GM18868 (cell line): Measurements from ENCODE around the gene PIP5KL1.

Source experiments
- ATAC-seq: cut with Tn5 transposase; IDR thresholded peaks from one replicate; pipeline ENCODE4 v1.9.1; 2021; ENCODE audit warnings: mild to moderate bottlenecking, moderate library complexity; ENCODE audit not compliant: unreplicated experiment

Gene PIP5KL1

GRCh38 chr9:127968700-127969383 lies 38.3 kb upstream of the PIP5KL1 start:
- ATAC-seq = no peak

DNA sequence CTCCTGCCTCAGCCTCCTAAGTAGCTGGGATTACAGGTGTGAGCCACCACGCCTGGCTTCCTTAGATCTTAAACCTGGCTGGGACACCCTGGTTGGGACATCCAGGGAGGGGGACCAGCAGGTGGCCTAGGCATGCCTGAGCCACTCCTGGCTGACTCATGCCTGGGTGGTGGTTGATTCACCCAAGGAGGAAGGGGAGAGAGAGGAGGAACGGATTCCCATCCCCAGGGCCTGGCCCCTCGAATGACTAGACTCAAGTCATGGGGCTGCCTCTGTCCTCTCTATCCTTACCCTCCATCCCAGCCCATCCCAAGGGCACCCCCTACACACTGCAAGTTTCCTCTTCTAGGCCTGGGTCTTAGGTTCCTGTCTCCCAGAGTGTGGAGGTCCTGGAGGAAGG lies 37.5 kb upstream of the PIP5KL1 start:
- ATAC-seq = no peak

- ATAC-seq = no peak
Measured at GRCh38 chr9:127967151-127967809, 36.7 kb upstream of the PIP5KL1 start.

GRCh38 chr9:127966416-127967150 lies 36.0 kb upstream of the PIP5KL1 start:
- no peak for ATAC-seq

GRCh38 chr9:127965953-127966352 lies 35.4 kb upstream of the PIP5KL1 start:
- ATAC-seq = no peak

- ATAC-seq = no peak
Measured at GRCh38 chr9:127963359-127964064, 32.9 kb upstream of the PIP5KL1 start.

DNA sequence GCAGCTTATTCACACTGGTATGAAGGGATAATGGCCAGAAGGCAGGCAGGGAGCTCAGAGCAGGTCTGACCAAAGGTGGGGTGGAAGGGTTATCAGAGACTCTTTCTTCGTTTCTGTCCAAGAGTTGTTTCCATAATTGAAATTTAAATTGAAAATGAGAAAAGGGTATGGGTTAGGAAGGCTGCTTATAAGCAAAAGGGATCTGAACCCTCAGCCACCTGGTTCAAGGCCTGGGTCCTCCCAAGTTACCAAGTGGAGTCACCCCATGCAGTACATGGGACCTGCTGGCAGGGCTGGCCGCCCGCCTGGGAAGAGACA lies 32.4 kb upstream of the PIP5KL1 start:
- no peak for ATAC-seq

DNA sequence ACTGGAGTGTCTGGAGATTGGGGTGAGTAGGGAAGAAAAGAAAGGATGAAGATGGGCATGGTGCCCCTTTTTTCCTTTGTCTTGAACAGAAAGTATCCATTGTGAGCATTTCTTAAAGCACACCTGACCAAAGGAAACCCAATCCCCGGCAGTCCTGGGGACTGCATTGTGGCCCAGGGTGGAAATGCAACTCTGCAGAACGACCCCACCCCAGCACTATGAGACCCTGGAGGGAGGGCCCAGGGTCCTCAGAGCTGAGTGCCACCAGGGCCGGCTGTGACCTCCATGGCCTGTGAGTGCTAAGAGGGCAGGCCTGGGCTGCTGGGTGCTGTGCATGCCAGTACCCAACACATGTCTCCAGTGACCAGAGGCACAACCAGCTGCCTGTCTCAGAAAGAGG lies 31.7 kb upstream of the PIP5KL1 start:
- no peak for ATAC-seq

DNA sequence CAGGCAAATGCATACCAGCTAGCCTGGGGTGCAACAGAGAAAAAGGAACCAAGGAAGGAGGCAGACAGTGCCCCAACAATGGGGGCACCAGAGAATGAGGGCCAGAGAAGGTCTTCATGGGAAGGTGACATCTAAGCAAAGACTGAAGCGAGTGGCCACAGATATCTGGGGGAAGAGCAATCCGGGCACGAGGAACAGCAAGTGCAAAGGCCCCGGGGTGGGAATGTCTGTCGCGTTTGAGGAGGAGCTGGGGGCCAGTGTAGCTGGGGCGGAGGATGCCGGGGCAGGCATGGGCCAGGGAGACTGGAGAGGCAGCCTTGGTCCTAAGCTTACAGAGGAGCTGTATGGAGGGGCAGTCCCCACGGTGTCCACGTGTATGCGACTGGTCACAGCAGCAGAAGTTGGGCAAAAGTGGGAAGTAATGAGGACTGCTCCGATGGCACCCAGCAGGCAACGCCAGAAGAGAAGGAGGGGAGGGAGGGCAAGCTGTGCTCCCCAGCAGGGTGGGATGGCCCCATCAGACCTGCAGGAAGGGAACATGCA lies 31.1 kb upstream of the PIP5KL1 start:
- ATAC-seq = no peak

DNA sequence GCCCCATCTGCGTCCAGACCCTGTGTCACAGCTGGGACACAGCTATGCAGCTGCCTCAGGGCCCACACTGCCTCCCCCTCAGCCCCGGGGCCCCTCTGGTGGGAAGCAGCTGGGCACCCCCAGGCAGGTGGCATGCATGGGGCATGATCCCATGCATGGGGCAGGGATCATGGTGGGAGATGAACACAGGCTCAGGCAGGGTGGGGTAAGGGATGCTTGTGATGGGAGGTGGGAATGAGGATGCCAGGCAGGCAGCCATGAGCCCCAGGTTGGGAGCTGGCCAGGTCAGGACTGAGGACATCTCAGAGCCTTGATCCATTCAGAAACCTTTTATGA lies 30.5 kb upstream of the PIP5KL1 start:
- no peak for ATAC-seq

GRCh38 chr9:127960410-127961154 lies 30.0 kb upstream of the PIP5KL1 start:
- ATAC-seq = no peak

DNA sequence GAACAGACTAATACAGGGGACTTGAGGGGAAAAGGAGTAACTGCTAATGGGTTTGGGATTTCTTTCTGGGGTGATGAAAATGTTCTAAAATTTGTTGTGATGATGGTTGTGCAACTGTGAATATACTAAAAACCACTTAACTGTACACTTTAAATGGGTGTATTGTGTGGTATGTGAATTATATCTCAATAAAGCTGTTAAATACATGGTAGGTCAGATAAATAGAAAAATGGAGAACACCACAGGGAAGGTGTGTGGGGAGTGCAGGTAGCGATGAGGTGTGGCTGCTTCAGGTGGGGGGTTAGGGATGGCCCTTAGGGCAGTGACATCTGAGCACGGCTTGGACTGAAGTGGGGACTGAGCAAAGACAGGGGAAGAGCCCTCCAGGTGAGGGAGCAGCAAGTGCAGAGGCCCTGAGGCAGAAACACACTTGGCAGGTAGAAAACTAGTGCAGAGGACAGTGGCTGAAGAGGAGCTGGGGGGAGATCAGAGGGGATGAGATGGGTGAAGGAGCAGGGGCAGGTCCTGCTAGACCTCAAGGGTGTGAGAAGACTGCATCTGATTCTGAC lies 29.3 kb upstream of the PIP5KL1 start:
- ATAC-seq = no peak

- ATAC-seq = no peak
Measured at GRCh38 chr9:127959398-127959797, 28.8 kb upstream of the PIP5KL1 start.

GRCh38 chr9:127958728-127959127 lies 28.2 kb upstream of the PIP5KL1 start:
- ATAC-seq = no peak

DNA sequence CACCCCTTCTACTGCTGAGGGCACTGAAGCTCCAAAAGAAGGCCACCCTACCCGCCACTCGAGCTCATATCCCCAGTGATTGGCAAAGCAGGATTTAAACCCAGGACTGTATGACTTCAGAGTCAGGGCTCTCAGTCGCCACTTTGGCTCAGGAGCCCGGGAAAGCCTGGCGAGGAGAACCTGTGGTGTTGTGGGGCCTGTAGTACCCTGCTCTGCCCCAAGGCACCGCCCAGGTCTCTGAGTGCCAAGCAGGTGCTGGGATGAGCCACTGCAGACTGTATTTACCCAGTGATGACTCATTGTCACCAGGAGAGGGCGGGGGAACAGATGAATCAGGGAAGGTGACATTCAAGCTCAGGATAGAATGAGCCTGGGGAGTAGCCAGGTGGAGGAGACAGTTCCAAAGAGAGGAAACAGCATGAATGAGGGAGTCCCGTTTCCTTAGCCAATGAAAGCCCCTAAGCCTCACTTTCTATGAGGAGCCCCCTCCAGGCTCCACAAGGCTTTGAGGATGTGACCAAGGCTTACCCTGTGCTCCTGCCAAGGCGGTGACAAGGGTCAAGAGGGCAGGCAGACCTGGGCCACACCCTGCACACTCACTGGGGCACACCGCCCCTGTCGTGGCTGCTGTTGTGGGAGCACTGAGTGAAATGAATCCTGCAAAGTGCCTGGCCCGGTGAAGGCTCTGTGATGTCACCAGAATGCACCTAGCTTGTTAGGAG lies 24.9 kb upstream of the PIP5KL1 start:
- ATAC-seq = no peak

GRCh38 chr9:127954831-127955293 lies 24.3 kb upstream of the PIP5KL1 start:
- no peak for ATAC-seq

DNA sequence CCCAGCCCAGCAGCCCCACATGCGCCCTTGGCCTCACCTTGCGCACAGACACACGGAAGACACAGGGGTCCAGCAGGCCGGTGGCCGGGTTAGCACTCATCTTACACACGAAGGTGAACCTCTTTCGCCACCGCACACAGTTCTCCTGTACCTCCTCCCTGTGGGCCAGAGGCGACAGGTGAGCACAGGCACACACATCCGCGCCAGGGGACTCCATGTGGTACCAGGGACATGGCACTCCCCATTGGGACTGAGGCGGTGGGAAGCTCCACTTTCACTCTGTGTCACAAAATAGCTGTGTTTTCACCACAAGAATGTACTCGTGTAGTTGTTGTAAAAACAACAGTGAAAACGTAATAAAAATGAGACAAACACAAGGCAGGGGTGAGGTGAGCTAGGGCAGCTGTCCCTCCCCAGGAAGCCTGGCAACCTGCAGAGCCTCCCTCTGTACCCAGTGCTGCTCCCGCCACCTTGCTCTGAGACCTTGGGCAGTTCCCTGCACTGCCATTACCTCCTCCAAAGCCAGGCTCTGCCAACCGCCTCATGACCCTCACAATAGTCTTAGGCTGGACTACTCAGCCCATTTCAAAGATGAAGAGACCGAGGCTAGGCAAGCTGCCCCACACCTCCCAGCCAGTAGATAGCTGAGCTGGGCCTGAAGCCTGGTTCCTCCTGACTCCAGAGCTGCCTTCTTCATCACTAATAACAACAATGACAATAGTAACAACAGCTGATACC lies 23.4 kb upstream of the PIP5KL1 start:
- no peak for ATAC-seq

GRCh38 chr9:127953154-127953553 lies 22.6 kb upstream of the PIP5KL1 start:
- no peak for ATAC-seq
